Measurements from ENCODE around the gene KRTAP22-1.

KRTAP22-1 gene

DNA sequence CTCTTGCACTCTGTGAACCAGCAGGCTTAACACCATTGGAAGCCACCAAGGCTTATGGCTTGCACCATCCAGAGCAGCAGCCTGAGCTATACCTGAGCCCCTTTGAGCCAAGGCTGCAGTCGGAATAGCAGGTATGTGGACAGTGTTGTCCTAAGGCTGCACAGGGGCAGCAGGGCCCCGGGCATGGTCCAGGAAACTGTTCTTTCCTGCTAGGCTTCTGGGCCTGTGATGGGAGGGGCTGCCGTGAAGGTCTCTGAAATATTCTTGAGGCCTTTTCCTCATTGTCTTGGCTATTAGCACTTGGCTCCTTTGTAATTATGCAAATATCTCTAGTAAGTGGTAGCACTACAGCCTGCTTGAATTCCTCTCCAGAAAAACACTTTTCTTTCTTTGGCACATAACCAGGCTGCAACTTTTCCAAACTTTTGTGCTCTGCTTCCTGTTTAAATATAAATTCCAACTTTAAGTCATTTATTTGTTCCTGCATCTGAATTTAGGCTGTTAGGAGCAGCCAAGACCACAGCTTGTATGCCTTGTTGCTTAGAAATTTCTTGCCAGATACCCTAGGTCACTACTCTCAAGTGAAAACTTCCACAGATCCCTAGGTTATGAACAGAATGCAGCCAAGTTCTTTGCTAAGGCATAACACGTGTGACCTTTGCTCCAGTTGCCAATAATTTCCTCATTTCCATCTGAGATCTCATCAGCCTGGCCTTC is 24.7 kb downstream of the KRTAP22-1 start:
- DNase-seq (ENCODE audit: low read depth), result no peak

DNA sequence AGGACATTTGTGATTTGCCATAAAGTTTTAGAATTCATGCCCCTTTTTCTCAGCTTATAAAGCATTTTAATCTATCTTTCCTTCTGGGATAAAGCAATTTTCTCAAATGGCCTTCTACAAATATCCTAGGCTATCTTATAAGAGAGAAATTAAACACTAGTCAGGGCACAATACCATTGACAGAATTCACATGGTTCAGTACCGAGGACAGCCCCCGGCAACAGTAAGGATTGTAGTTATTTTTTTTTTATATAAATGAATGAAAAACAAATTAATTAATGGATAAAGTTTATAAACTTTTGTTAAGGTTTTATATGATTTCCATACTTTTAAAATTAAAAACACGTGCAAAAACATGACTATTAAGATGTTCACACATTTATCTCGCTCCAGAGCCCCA is 27.2 kb downstream of the KRTAP22-1 start:
- DNase-seq (ENCODE audit: low read depth), result no peak

DNA sequence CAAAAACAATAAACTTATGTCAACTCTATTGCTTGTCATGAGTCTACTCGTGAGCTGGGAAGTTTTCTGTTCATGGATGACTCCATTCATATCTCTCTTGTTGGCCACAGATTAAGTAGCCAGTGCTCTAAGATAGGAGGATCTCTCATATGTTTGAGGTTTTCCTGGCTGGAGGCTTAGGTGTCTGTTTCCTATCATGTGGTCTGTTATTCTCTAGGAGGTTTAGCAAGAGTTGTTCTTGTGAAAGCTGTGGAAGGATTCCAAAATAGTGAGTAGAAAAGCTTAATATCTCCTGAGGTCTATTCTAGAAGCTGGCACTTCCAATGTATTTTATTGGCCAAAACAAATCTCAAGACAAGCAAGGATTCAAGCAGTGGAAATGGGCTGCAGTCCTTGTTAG is 28.3 kb downstream of the KRTAP22-1 start:
- DNase-seq (ENCODE audit: low read depth), result no peak

GRCh38 chr21:30634906-30635305 is 34.0 kb downstream of the KRTAP22-1 start, which contains the start of gene KRTAP20-2:
Gene KRTAP20-2 (plus strand): TSS chr21:30635206. CDS start chr21:30635264, 58 bp downstream.
- DNase-seq (ENCODE audit: low read depth), result no peak

GRCh38 chr21:30638686-30639085 is 37.8 kb downstream of the KRTAP22-1 start:
- no peak for DNase-seq (ENCODE audit: low read depth)

DNA sequence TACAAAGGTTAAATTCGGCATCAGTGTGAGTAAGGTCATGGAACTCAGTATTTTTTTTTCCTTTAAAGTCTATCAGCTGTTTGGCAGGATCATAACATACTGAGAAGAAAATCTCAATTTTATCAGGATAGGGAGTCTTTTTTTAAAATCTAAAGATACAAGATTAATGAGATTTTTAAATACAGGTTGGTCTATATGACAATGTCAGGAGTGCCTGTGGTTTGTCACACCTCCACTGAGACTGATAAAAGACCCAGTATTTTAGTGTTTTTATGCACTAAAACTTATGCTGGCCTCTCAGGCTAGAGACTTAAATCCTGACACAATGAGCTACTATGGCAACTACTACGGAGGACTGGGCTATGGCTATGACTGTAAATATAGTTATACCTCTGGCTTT is 41.7 kb downstream of the KRTAP22-1 start, which contains the start of gene KRTAP20-3:
Gene KRTAP20-3, plus strand, starts transcription at position 301 of the 400 bp plus-strand sequence.
- DNase-seq (ENCODE audit: low read depth), result no peak

DNA sequence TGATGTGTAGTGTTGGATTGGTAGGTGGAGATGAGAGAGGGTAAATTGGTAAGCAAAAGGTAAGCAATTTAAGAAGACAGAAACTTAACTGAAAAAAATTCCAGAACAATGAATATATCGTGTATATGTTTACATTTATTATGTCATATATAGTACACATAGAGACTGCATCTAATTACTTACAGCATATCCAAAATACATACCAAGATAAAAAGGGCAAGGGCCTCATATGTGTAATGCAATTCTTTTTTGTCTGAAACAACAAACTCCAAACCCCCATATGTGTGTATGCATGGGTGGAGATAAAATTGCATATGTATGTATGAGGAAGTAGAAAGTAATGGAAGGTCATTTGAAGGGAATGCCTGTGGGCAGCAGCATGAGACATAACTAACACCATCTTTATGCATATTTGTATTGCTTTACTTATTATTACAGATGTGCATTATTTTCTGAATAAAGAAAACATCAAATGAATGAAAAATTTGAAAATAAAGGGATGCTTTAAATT is 46.1 kb downstream of the KRTAP22-1 start:
- DNase-seq (ENCODE audit: low read depth), result no peak

All from activated T-cell treated with anti-CD3 and anti-CD28 coated beads for 1 hour (primary cell).